ENCODE measurements around the gene CSTF2.

GRCh38 chrX:100864657-100865391 lies 44.6 kb downstream of the CSTF2 start:
- TF ChIP-seq, protein P1, sequence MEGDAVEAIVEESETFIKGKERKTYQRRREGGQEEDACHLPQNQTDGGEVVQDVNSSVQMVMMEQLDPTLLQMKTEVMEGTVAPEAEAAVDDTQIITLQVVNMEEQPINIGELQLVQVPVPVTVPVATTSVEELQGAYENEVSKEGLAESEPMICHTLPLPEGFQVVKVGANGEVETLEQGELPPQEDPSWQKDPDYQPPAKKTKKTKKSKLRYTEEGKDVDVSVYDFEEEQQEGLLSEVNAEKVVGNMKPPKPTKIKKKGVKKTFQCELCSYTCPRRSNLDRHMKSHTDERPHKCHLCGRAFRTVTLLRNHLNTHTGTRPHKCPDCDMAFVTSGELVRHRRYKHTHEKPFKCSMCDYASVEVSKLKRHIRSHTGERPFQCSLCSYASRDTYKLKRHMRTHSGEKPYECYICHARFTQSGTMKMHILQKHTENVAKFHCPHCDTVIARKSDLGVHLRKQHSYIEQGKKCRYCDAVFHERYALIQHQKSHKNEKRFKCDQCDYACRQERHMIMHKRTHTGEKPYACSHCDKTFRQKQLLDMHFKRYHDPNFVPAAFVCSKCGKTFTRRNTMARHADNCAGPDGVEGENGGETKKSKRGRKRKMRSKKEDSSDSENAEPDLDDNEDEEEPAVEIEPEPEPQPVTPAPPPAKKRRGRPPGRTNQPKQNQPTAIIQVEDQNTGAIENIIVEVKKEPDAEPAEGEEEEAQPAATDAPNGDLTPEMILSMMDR (optimal IDR thresholded peaks at IDR 0.05 in 1 of 3, IDR thresholded peaks at IDR 0.05 in 1 of 3, conservative IDR thresholded peaks at IDR 0.05 in 1 of 3; ENCODE audit: extremely low read depth in 1 of 3, insufficient read depth in 2 of 3, low read length in 3 of 3): no peak
- no peak for TF ChIP-seq EZH2 (IDR thresholded peaks at IDR 0.05; ENCODE audit: low read length)

Data from keratinocyte (primary cell).